TTC549 (cell line): ENCODE measurements around the gene NUMA1.

Experiments
- FAIRE-seq: peaks from 2 replicates; lab custom pipeline; 2012; peaks lifted over from hg19 to GRCh38; lab: Jason Lieb, UNC

Gene NUMA1

GRCh38 chr11:72013765-72014711 lies 66.3 kb downstream of the NUMA1 start:
- FAIRE-seq, result no peak

GRCh38 chr11:72012897-72013721 lies 67.2 kb downstream of the NUMA1 start:
- no peak for FAIRE-seq

GRCh38 chr11:72012091-72012630 lies 68.2 kb downstream of the NUMA1 start:
- no peak for FAIRE-seq

GRCh38 chr11:72010529-72011233 lies 69.7 kb downstream of the NUMA1 start:
- no peak for FAIRE-seq

- FAIRE-seq, result no peak
These were observed 71.2 kb downstream of the NUMA1 start for GRCh38 chr11:72009156-72009555.

- FAIRE-seq, result no peak
These were observed 71.6 kb downstream of the NUMA1 start for GRCh38 chr11:72008728-72009127.

GRCh38 chr11:72007587-72007986 lies 72.8 kb downstream of the NUMA1 start:
- no peak for FAIRE-seq

GRCh38 chr11:72007089-72007476 lies 73.3 kb downstream of the NUMA1 start:
- FAIRE-seq, result no peak

GRCh38 chr11:72006309-72007088 lies 73.8 kb downstream of the NUMA1 start:
- FAIRE-seq, result no peak

- no peak for FAIRE-seq
These were observed 74.7 kb downstream of the NUMA1 start for GRCh38 chr11:72005347-72006260.

- no peak for FAIRE-seq
These were observed 75.6 kb downstream of the NUMA1 start for GRCh38 chr11:72004515-72005346.

- FAIRE-seq, result no peak
These were observed 76.6 kb downstream of the NUMA1 start for GRCh38 chr11:72003776-72004171.

- FAIRE-seq, result no peak
These were observed 77.2 kb downstream of the NUMA1 start for GRCh38 chr11:72002841-72003775.

GRCh38 chr11:72001834-72002591 lies 78.3 kb downstream of the NUMA1 start:
- no peak for FAIRE-seq

GRCh38 chr11:72001285-72001684 lies 79.1 kb downstream of the NUMA1 start:
- FAIRE-seq, result no peak

GRCh38 chr11:72000202-72000867 lies 80.0 kb downstream of the NUMA1 start:
- FAIRE-seq, result no peak

- FAIRE-seq, result no peak
These were observed 80.5 kb downstream of the NUMA1 start for GRCh38 chr11:71999798-72000197.
